WTC11 (cell line): ENCODE measurements around the gene SELENOW. TPM values are rescaled to one million over a fixed set of nuclear protein-coding genes. Genes with fewer than 3 reads are reported as not detected.

Source experiments
- ETV6 ChIP-seq: sonication (generic); formaldehyde crosslinking; IDR thresholded peaks from 2 replicates; pipeline ENCODE4 v1.8.1; 2022; ENCODE audit warnings: mild to moderate bottlenecking, missing genetic modification reagents
- FOXJ3 ChIP-seq: sonication (generic); formaldehyde crosslinking; IDR thresholded peaks from 2 replicates; pipeline ENCODE4 v1.9.0; 2021; ENCODE audit warnings: missing genetic modification reagents, mild to moderate bottlenecking, borderline replicate concordance
- FOXP1 ChIP-seq: sonication (generic); formaldehyde crosslinking; IDR thresholded peaks from 2 replicates; pipeline ENCODE4 v1.8.0; 2022; ENCODE audit warnings: missing genetic modification reagents, mild to moderate bottlenecking, moderate library complexity, borderline replicate concordance
- GTF2I ChIP-seq: fragments of 250-450 bp; sonication (Bioruptor Pico); conservative IDR thresholded peaks from 2 replicates; pipeline ENCODE4 v1.4.0; 2021; ENCODE audit warnings: mild to moderate bottlenecking
- IRF2 ChIP-seq: sonication (generic); formaldehyde crosslinking; IDR thresholded peaks from 2 replicates; pipeline ENCODE4 v1.8.0; 2022; ENCODE audit warnings: low read depth, missing genetic modification reagents, borderline replicate concordance
- JAZF1 ChIP-seq: fragments of 250-450 bp; sonication (Bioruptor Pico); IDR thresholded peaks from 2 replicates; pipeline ENCODE4 v1.9.0; 2021; ENCODE audit warnings: moderate library complexity, mild to moderate bottlenecking, inconsistent platforms
- NFATC4 ChIP-seq: fragments of 250-450 bp; sonication (Bioruptor Pico); IDR thresholded peaks from 2 replicates; pipeline ENCODE4 v1.9.0; 2021; ENCODE audit warnings: mild to moderate bottlenecking
- PRRX2 ChIP-seq: fragments of 250-450 bp; sonication (Bioruptor Pico); IDR thresholded peaks from 2 replicates; pipeline ENCODE4 v1.8.0; 2021; ENCODE audit warnings: mild to moderate bottlenecking
- RELA ChIP-seq: sonication (generic); formaldehyde crosslinking; IDR thresholded peaks from 2 replicates; pipeline ENCODE4 v1.8.1; 2022; ENCODE audit warnings: missing genetic modification reagents, mild to moderate bottlenecking, borderline replicate concordance
- SMAD3 ChIP-seq: sonication (generic); formaldehyde crosslinking; IDR thresholded peaks from 2 replicates; pipeline ENCODE4 v1.8.0; 2022; ENCODE audit warnings: missing genetic modification reagents, mild to moderate bottlenecking, borderline replicate concordance
- ZNF219 ChIP-seq: sonication (generic); formaldehyde crosslinking; IDR thresholded peaks from 2 replicates; pipeline ENCODE4 v1.8.0; 2023; ENCODE audit warnings: missing genetic modification reagents, mild to moderate bottlenecking, borderline replicate concordance
- ZNF416 ChIP-seq: fragments of 250-450 bp; sonication (Bioruptor Pico); IDR thresholded peaks from 2 replicates; pipeline ENCODE4 v1.9.0; 2021; ENCODE audit warnings: mild to moderate bottlenecking, inconsistent platforms
- total RNA-seq: library from RNA; stranded (reverse); gene quantifications from 3 replicates; pipeline ENCODE4 v1.2.3, GENCODE V29; 2021
- TF ChIP-seq, protein P1 (sequence below): fragments of 250-450 bp; sonication (Bioruptor Pico); IDR thresholded peaks from 2 replicates; pipeline ENCODE4 v1.9.0; 2021; ENCODE audit warnings: mild to moderate bottlenecking, borderline replicate concordance
- TF ChIP-seq, protein P2 (sequence below): fragments of 250-450 bp; sonication (Bioruptor Pico); IDR thresholded peaks from 2 replicates; pipeline ENCODE4 v1.8.0; 2021; ENCODE audit warnings: mild to moderate bottlenecking
- TF ChIP-seq, protein P3 (sequence below): sonication (generic); formaldehyde crosslinking; IDR thresholded peaks from 2 replicates; pipeline ENCODE4 v1.8.0; 2023; ENCODE audit warnings: missing genetic modification reagents, mild to moderate bottlenecking, borderline replicate concordance
- TF ChIP-seq, protein P4 (sequence below): sonication (generic); formaldehyde crosslinking; IDR thresholded peaks from 2 replicates; pipeline ENCODE4 v1.8.1; 2022; ENCODE audit warnings: low read depth, missing genetic modification reagents, borderline replicate concordance
- TF ChIP-seq, protein P5 (sequence below): fragments of 250-450 bp; sonication (Bioruptor Pico); IDR thresholded peaks from 2 replicates; pipeline ENCODE4 v1.9.0; 2021; ENCODE audit warnings: mild to moderate bottlenecking
- TF ChIP-seq, protein P6 (sequence below): sonication (generic); formaldehyde crosslinking; IDR thresholded peaks from 2 replicates; pipeline ENCODE4 v1.8.1; 2023; ENCODE audit warnings: mild to moderate bottlenecking, missing genetic modification reagents, moderate library complexity
- TF ChIP-seq, protein P7 (sequence below): sonication (generic); formaldehyde crosslinking; IDR thresholded peaks from 2 replicates; pipeline ENCODE4 v1.8.1; 2022; ENCODE audit warnings: low read depth, mild to moderate bottlenecking, moderate library complexity, missing genetic modification reagents, borderline replicate concordance
- TF ChIP-seq, protein P8 (sequence below): sonication (generic); formaldehyde crosslinking; IDR thresholded peaks from 2 replicates; pipeline ENCODE4 v1.8.0; 2022; ENCODE audit warnings: mild to moderate bottlenecking, missing genetic modification reagents
- TF ChIP-seq, protein P9 (sequence below): sonication (generic); formaldehyde crosslinking; IDR thresholded peaks from 2 replicates; pipeline ENCODE4 v1.8.1; 2023; ENCODE audit warnings: mild to moderate bottlenecking, missing genetic modification reagents

SELENOW gene
- total RNA-seq, 1 experiment from 2014 or later, result 391 TPM

DNA sequence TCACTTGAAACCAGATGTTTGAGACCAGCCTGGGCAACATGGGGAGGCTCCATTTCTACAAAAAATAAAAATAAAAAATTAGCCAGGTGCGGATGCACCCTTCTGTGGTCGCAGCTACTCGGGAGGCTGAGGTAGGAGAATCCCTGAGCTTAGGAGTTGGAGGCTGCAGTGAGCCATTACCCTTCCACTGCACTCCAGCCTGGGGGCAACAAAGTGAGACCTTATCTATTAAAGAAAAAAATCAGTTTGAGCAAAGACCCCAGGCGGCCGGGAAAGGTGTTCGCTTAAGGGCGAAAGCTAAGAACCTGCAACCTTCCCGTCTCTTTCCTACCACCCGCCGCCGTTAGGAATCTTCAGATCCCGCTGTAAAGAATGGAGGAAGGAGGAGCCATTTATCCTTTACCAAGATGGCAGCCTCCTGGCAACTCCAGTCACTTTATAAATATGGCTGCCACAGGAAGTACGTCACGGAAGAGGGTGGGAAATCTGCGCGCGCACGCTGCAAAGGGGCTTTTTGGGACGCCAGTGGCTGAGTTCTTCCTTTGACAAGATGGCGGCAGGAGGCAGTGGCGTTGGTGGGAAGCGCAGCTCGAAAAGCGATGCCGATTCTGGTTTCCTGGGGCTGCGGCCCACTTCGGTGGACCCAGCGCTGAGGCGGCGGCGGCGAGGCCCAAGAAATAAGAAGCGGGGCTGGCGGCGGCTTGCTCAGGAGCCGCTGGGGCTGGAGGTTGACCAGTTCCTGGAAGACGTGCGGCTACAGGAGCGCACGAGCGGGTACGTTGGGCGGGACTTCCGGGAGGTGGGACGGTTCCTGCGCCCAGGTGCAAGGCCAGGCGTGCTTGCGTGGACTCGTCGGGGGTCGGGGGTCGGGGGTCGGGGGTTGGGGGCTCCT is 33.2 kb upstream of the SELENOW start, which contains the start of gene NOP53 (continued):
- TF ChIP-seq, protein P1, sequence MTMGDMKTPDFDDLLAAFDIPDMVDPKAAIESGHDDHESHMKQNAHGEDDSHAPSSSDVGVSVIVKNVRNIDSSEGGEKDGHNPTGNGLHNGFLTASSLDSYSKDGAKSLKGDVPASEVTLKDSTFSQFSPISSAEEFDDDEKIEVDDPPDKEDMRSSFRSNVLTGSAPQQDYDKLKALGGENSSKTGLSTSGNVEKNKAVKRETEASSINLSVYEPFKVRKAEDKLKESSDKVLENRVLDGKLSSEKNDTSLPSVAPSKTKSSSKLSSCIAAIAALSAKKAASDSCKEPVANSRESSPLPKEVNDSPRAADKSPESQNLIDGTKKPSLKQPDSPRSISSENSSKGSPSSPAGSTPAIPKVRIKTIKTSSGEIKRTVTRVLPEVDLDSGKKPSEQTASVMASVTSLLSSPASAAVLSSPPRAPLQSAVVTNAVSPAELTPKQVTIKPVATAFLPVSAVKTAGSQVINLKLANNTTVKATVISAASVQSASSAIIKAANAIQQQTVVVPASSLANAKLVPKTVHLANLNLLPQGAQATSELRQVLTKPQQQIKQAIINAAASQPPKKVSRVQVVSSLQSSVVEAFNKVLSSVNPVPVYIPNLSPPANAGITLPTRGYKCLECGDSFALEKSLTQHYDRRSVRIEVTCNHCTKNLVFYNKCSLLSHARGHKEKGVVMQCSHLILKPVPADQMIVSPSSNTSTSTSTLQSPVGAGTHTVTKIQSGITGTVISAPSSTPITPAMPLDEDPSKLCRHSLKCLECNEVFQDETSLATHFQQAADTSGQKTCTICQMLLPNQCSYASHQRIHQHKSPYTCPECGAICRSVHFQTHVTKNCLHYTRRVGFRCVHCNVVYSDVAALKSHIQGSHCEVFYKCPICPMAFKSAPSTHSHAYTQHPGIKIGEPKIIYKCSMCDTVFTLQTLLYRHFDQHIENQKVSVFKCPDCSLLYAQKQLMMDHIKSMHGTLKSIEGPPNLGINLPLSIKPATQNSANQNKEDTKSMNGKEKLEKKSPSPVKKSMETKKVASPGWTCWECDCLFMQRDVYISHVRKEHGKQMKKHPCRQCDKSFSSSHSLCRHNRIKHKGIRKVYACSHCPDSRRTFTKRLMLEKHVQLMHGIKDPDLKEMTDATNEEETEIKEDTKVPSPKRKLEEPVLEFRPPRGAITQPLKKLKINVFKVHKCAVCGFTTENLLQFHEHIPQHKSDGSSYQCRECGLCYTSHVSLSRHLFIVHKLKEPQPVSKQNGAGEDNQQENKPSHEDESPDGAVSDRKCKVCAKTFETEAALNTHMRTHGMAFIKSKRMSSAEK (CRISPR knock-in tag), result no peak
- TF ChIP-seq JAZF1 (CRISPR knock-in tag) (no peak), IRF2 (no peak), PRRX2 (peak; percentile 67; the same call in 1 of the 2 replicates), ZNF219 (CRISPR knock-in tag) (no peak), ZNF416 (CRISPR knock-in tag) (no peak), FOXP1 (CRISPR knock-in tag) (no peak), SMAD3 (CRISPR knock-in tag) (no peak), RELA (no peak), NFATC4 (CRISPR knock-in tag) (no peak), ETV6 (CRISPR knock-in tag) (no peak), GTF2I (CRISPR knock-in tag) (no peak; the same call in 1 of the 2 replicates), FOXJ3 (CRISPR knock-in tag) (no peak)
- TF ChIP-seq, protein P2, sequence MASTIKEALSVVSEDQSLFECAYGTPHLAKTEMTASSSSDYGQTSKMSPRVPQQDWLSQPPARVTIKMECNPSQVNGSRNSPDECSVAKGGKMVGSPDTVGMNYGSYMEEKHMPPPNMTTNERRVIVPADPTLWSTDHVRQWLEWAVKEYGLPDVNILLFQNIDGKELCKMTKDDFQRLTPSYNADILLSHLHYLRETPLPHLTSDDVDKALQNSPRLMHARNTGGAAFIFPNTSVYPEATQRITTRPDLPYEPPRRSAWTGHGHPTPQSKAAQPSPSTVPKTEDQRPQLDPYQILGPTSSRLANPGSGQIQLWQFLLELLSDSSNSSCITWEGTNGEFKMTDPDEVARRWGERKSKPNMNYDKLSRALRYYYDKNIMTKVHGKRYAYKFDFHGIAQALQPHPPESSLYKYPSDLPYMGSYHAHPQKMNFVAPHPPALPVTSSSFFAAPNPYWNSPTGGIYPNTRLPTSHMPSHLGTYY (CRISPR knock-in tag), result peak; percentile 27; the same call in 1 of the 2 replicates
- TF ChIP-seq, protein P3, sequence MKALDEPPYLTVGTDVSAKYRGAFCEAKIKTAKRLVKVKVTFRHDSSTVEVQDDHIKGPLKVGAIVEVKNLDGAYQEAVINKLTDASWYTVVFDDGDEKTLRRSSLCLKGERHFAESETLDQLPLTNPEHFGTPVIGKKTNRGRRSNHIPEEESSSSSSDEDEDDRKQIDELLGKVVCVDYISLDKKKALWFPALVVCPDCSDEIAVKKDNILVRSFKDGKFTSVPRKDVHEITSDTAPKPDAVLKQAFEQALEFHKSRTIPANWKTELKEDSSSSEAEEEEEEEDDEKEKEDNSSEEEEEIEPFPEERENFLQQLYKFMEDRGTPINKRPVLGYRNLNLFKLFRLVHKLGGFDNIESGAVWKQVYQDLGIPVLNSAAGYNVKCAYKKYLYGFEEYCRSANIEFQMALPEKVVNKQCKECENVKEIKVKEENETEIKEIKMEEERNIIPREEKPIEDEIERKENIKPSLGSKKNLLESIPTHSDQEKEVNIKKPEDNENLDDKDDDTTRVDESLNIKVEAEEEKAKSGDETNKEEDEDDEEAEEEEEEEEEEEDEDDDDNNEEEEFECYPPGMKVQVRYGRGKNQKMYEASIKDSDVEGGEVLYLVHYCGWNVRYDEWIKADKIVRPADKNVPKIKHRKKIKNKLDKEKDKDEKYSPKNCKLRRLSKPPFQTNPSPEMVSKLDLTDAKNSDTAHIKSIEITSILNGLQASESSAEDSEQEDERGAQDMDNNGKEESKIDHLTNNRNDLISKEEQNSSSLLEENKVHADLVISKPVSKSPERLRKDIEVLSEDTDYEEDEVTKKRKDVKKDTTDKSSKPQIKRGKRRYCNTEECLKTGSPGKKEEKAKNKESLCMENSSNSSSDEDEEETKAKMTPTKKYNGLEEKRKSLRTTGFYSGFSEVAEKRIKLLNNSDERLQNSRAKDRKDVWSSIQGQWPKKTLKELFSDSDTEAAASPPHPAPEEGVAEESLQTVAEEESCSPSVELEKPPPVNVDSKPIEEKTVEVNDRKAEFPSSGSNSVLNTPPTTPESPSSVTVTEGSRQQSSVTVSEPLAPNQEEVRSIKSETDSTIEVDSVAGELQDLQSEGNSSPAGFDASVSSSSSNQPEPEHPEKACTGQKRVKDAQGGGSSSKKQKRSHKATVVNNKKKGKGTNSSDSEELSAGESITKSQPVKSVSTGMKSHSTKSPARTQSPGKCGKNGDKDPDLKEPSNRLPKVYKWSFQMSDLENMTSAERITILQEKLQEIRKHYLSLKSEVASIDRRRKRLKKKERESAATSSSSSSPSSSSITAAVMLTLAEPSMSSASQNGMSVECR, result no peak
- TF ChIP-seq, protein P4, sequence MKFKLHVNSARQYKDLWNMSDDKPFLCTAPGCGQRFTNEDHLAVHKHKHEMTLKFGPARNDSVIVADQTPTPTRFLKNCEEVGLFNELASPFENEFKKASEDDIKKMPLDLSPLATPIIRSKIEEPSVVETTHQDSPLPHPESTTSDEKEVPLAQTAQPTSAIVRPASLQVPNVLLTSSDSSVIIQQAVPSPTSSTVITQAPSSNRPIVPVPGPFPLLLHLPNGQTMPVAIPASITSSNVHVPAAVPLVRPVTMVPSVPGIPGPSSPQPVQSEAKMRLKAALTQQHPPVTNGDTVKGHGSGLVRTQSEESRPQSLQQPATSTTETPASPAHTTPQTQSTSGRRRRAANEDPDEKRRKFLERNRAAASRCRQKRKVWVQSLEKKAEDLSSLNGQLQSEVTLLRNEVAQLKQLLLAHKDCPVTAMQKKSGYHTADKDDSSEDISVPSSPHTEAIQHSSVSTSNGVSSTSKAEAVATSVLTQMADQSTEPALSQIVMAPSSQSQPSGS (CRISPR knock-in tag), result no peak
- TF ChIP-seq, protein P5, sequence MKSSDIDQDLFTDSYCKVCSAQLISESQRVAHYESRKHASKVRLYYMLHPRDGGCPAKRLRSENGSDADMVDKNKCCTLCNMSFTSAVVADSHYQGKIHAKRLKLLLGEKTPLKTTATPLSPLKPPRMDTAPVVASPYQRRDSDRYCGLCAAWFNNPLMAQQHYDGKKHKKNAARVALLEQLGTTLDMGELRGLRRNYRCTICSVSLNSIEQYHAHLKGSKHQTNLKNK, result no peak
- TF ChIP-seq, protein P6, sequence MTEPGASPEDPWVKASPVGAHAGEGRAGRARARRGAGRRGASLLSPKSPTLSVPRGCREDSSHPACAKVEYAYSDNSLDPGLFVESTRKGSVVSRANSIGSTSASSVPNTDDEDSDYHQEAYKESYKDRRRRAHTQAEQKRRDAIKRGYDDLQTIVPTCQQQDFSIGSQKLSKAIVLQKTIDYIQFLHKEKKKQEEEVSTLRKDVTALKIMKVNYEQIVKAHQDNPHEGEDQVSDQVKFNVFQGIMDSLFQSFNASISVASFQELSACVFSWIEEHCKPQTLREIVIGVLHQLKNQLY (CRISPR knock-in tag), result no peak
- TF ChIP-seq, protein P7, sequence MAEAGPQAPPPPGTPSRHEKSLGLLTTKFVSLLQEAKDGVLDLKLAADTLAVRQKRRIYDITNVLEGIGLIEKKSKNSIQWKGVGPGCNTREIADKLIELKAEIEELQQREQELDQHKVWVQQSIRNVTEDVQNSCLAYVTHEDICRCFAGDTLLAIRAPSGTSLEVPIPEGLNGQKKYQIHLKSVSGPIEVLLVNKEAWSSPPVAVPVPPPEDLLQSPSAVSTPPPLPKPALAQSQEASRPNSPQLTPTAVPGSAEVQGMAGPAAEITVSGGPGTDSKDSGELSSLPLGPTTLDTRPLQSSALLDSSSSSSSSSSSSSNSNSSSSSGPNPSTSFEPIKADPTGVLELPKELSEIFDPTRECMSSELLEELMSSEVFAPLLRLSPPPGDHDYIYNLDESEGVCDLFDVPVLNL (CRISPR knock-in tag), result no peak
- TF ChIP-seq, protein P8, sequence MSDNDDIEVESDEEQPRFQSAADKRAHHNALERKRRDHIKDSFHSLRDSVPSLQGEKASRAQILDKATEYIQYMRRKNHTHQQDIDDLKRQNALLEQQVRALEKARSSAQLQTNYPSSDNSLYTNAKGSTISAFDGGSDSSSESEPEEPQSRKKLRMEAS (CRISPR knock-in tag), result peak; percentile 66; the same call in 1 of the 2 replicates
- TF ChIP-seq, protein P9, sequence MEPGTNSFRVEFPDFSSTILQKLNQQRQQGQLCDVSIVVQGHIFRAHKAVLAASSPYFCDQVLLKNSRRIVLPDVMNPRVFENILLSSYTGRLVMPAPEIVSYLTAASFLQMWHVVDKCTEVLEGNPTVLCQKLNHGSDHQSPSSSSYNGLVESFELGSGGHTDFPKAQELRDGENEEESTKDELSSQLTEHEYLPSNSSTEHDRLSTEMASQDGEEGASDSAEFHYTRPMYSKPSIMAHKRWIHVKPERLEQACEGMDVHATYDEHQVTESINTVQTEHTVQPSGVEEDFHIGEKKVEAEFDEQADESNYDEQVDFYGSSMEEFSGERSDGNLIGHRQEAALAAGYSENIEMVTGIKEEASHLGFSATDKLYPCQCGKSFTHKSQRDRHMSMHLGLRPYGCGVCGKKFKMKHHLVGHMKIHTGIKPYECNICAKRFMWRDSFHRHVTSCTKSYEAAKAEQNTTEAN (CRISPR knock-in tag), result no peak
